Smooth muscle cell (in vitro differentiated cells): ENCODE results near the gene PRPF19. TPM values are rescaled to one million over a fixed set of nuclear protein-coding genes. Genes with fewer than 3 reads are reported as not detected.
A peak's percentile ranks its signal among the peaks of the same experiment; 100 is the strongest.

Experiments
- DNase-seq: peaks from one replicate; lab custom pipeline; 2025; ENCODE audit not compliant: unreplicated experiment; lab: John Stamatoyannopoulos, UW
- H2AFZ ChIP-seq: fragments of 200-600 bp; sonication (generic); 2 replicates; pipeline ENCODE4 v1.6.0; 2016; ENCODE audit warnings: antibody characterized with exemption, low read depth, mild to moderate bottlenecking
- H3F3A ChIP-seq: fragments of 200-600 bp; sonication (generic); 2 replicates; pipeline ENCODE4 v1.6.0; 2017; ENCODE audit warnings: antibody characterized with exemption, low read depth
- H3K27ac ChIP-seq: fragments of 200-600 bp; sonication (generic); 2 replicates; pipeline ENCODE4 v1.5.1; 2016; ENCODE audit warnings: low read depth, mild to moderate bottlenecking
- H3K27me3 ChIP-seq: fragments of 200-600 bp; sonication (generic); 2 replicates; pipeline ENCODE4 v1.6.1; 2016; ENCODE audit warnings: low read depth, mild to moderate bottlenecking
- H3K36me3 ChIP-seq: fragments of 200-600 bp; sonication (generic); 2 replicates; pipeline ENCODE4 v1.5.1; 2016; ENCODE audit warnings: low read depth
- H3K4me1 ChIP-seq: fragments of 200-600 bp; sonication (generic); 2 replicates; pipeline ENCODE4 v1.5.1; 2016; ENCODE audit warnings: low read depth
- H3K4me2 ChIP-seq: fragments of 200-600 bp; sonication (generic); 2 replicates; pipeline ENCODE4 v1.6.0; 2016; ENCODE audit warnings: mild to moderate bottlenecking
- H3K4me3 ChIP-seq: fragments of 200-600 bp; sonication (generic); 2 replicates; pipeline ENCODE4 v1.5.1; 2016; ENCODE audit warnings: mild to moderate bottlenecking
- H3K79me2 ChIP-seq: fragments of 200-600 bp; sonication (generic); 2 replicates; pipeline ENCODE4 v1.6.0; 2016; ENCODE audit warnings: low read depth, mild to moderate bottlenecking
- H3K9ac ChIP-seq: fragments of 200-600 bp; sonication (generic); 2 replicates; pipeline ENCODE4 v1.6.0; 2016; ENCODE audit warnings: low read depth
- H3K9me3 ChIP-seq: fragments of 200-600 bp; sonication (generic); replicated peaks from 2 replicates; pipeline ENCODE4 v1.5.1; 2016; ENCODE audit warnings: low read depth
- H4K20me1 ChIP-seq: fragments of 200-600 bp; sonication (generic); 2 replicates; pipeline ENCODE4 v1.6.0; 2016; ENCODE audit warnings: low read depth
- WGBS: methylation state at CpG from one replicate; pipeline ENCODE4 v1.1.7; 2016; ENCODE audit warnings: low lambda C conversion rate; 5-methylcytosine and 5-hydroxymethylcytosine counted together
- polyA plus RNA-seq: library from polyadenylated mRNA; unstranded; fragments of >200 nt; fragmentation: Nextera tagmentation; extraction: Ambion mirVana; gene quantifications from 2 replicates; pipeline ENCODE4 v1.2.1, GENCODE V29; 2016
- total RNA-seq: library from RNA; depleted of rRNA; stranded (reverse); fragments of >200 nt; gene quantifications from 2 replicates; pipeline ENCODE4 v1.2.3, GENCODE V29; 2014
- TF ChIP-seq, protein P1 (sequence below): fragments of 200-600 bp; sonication (generic); IDR thresholded peaks from 2 replicates; pipeline ENCODE4 v1.5.1; 2017; ENCODE audit warnings: borderline replicate concordance, mild to moderate bottlenecking, antibody characterized with exemption; ENCODE audit not compliant: insufficient read depth, poor library complexity, severe bottlenecking

PRPF19 gene
- total and polyA plus RNA-seq, 2 experiments from 2014 or later, result 10.2 to 33.0 TPM

DNA sequence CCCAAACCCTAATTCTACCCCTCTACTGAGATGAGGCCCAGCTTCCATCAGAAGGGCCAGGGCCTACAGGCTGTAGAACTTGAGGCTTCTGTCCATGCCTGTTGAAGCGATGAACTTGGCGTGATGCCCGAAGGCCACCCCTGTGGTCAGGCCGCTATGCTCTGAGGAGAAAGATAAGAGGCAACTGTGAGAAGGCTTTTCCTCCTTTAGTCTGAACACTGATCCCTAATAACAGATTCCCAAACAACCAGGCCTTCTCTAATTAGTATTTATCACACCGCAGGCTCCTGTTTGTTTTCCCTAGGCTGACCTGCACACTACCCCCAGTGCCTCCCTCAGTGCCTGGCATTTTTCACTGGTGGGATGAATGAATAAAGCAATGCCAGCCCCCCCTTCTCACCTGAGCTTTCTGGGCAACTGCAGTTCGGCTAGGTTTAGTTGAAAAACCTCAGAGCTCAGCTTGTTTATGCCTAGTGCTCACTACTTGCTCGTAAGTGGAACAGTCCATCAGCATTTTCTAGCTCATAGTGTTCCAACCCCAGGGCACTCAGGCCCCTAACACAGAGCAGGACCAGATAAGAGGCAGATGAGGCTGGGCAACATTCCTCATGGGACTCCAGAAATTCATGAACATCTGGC, 15.2 kb downstream of the PRPF19 start:
- WGBS, result 90% methylated on average over 7 of the region's 7 CpGs
- Histone ChIP-seq H3K4me3 (no peak overlapping the region), H3K4me1 (no peaks in the 10 kb centered on the region), H3K27ac (no peak overlapping the region), H3K4me2 (no peak overlapping the region), H3K36me3 (peaks cover 10% of the 10 kb centered on the region), H2AFZ (no peak overlapping the region), H4K20me1 (no peaks in the 10 kb centered on the region), H3K9ac (no peak overlapping the region), H3K9me3 (no peaks in the 10 kb centered on the region), H3K27me3 (no peaks in the 10 kb centered on the region), H3F3A (no peaks in the 10 kb centered on the region), H3K79me2 (no peaks in the 10 kb centered on the region)
- DNase-seq, result no peak
- TF ChIP-seq, protein P1, sequence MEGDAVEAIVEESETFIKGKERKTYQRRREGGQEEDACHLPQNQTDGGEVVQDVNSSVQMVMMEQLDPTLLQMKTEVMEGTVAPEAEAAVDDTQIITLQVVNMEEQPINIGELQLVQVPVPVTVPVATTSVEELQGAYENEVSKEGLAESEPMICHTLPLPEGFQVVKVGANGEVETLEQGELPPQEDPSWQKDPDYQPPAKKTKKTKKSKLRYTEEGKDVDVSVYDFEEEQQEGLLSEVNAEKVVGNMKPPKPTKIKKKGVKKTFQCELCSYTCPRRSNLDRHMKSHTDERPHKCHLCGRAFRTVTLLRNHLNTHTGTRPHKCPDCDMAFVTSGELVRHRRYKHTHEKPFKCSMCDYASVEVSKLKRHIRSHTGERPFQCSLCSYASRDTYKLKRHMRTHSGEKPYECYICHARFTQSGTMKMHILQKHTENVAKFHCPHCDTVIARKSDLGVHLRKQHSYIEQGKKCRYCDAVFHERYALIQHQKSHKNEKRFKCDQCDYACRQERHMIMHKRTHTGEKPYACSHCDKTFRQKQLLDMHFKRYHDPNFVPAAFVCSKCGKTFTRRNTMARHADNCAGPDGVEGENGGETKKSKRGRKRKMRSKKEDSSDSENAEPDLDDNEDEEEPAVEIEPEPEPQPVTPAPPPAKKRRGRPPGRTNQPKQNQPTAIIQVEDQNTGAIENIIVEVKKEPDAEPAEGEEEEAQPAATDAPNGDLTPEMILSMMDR, result no peak

DNA sequence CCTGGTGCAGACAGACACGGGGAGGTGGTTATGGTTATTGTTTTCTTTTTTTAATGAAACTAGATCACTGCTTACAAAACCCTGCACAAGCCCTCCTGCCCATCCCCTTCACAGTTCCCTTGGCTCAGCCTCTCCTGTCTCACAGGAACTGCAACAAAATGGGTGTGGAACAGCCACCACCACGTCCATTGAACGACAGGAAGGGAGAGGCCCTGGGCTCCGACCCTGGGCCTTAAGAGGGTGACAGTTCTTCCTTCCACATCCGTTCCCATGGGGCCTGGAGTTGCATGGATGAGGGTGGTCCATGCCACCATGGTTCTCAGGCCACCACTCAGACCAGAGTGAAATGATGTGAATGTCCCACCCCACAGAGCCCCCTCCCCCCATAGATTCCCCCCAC, 15.7 kb downstream of the PRPF19 start:
- H3K4me2 ChIP-seq, result no peak overlapping the region
- no peaks in the 10 kb centered on the region for H3K79me2 ChIP-seq
- 94% methylated on average over 5 of the region's 5 CpGs for WGBS
- H3K27me3 ChIP-seq, result no peaks in the 10 kb centered on the region
- no peak for DNase-seq
- H3K27ac ChIP-seq, result no peak overlapping the region
- H2AFZ ChIP-seq, result no peak overlapping the region
- H3K9ac ChIP-seq, result no peak overlapping the region
- H3F3A ChIP-seq, result no peaks in the 10 kb centered on the region
- no peaks in the 10 kb centered on the region for H3K9me3 ChIP-seq
- H4K20me1 ChIP-seq, result no peaks in the 10 kb centered on the region
- H3K36me3 ChIP-seq, result peaks cover 10% of the 10 kb centered on the region
- no peaks in the 10 kb centered on the region for H3K4me1 ChIP-seq
- H3K4me3 ChIP-seq, result no peak overlapping the region
- TF ChIP-seq, protein P1, result no peak

DNA sequence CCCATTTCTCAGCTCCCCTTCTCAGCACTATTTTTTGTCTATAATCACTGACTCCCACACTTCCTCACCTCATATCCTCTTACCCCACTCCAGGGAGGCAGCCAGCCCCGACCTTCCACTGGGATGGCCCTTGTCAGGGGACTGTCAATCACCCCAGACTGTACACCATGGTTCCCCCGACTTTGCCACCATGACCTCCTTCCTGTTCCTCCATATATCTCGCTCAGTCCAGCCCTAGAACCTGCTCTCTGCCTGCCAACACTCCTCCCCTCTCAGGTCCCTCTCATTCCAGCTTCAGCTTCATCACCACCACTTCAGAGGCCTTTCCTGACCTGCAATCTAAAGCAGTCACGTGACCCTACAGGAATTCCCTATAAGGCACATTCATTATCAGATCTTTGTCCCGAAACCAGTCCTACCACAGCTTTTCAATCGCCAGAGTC, 16.5 kb downstream of the PRPF19 start:
- peaks cover 7% of the 10 kb centered on the region for H3K36me3 ChIP-seq
- 81% methylated on average over 6 of the region's 6 CpGs for WGBS
- H3K4me3 ChIP-seq, result no peak overlapping the region
- H4K20me1 ChIP-seq, result no peaks in the 10 kb centered on the region
- H3K79me2 ChIP-seq, result no peaks in the 10 kb centered on the region
- no peak overlapping the region for H3K9ac ChIP-seq
- no peaks in the 10 kb centered on the region for H3K9me3 ChIP-seq
- H3K27ac ChIP-seq, result no peak overlapping the region
- no peak for DNase-seq
- H3K4me1 ChIP-seq, result no peaks in the 10 kb centered on the region
- TF ChIP-seq, protein P1, result no peak
- H3K27me3 ChIP-seq, result no peaks in the 10 kb centered on the region
- H3K4me2 ChIP-seq, result no peak overlapping the region
- no peak overlapping the region for H2AFZ ChIP-seq
- no peaks in the 10 kb centered on the region for H3F3A ChIP-seq

DNA sequence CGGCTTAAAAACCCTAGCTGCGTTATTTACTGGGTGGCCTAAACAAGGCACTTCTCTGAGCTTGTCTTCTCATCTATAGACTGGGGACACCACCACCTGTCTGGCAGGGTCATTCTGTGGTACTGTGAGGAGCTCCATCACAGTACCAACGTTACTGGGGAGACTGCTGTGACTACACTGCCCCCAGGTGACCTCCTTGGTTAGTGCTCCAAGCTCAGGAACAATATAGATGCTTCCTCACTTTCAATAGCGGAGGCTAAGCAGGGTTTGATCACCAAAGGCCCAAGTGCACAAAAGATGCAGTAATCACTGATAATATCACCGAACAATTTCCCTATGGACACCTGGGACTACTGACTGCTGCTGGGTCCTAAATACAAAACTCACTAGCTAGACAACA, 18.8 kb downstream of the PRPF19 start:
- Histone ChIP-seq H3K4me3 (no peak overlapping the region), H3K9ac (no peak overlapping the region), H3K27ac (no peak overlapping the region), H4K20me1 (no peaks in the 10 kb centered on the region), H3F3A (no peaks in the 10 kb centered on the region), H3K4me1 (no peaks in the 10 kb centered on the region), H3K4me2 (no peak overlapping the region), H3K27me3 (no peaks in the 10 kb centered on the region), H3K36me3 (no peaks in the 10 kb centered on the region), H3K9me3 (no peaks in the 10 kb centered on the region), H2AFZ (no peak overlapping the region), H3K79me2 (no peaks in the 10 kb centered on the region)
- DNase-seq, result no peak
- WGBS, result 69% methylated on average over 5 of the region's 5 CpGs
- TF ChIP-seq, protein P1, result peak; percentile 29
